GM23338 (cell line): Measurements from ENCODE around the gene SMARCE1. TPM values are rescaled to one million over a fixed set of nuclear protein-coding genes. Genes with fewer than 3 reads are reported as not detected.

Experiments used
- ATAC-seq: fragments of 200-7000 bp; cut with Tn5 transposase; 3 replicates; pipeline ENCODE4 v1.9.1; 2020
- DNase-seq: peaks from one replicate; pipeline ENCODE4 v3.0.0-alpha.2; 2015; ENCODE audit warnings: low spot score
- H2AFZ ChIP-seq: fragments of 200-600 bp; sonication (generic); 2 replicates; pipeline ENCODE4 v1.8.0; 2016; ENCODE audit warnings: antibody characterized with exemption, mild to moderate bottlenecking, moderate library complexity
- H3F3A ChIP-seq: fragments of 200-600 bp; sonication (generic); replicated peaks from 2 replicates; pipeline ENCODE4 v1.8.0; 2017; ENCODE audit warnings: antibody characterized with exemption, mixed run types, low read depth
- H3K27ac ChIP-seq: fragments of 200-600 bp; sonication (generic); 2 replicates; pipeline ENCODE4 v1.6.1; 2016; ENCODE audit warnings: low read depth
- H3K27me3 ChIP-seq: fragments of 200-600 bp; sonication (generic); 2 replicates; pipeline ENCODE4 v1.8.0; 2016; ENCODE audit warnings: mild to moderate bottlenecking, mixed run types, moderate library complexity; ENCODE audit not compliant: insufficient read depth
- H3K36me3 ChIP-seq: fragments of 200-600 bp; sonication (generic); 2 replicates; pipeline ENCODE4 v1.8.0; 2016; ENCODE audit warnings: mild to moderate bottlenecking; ENCODE audit not compliant: insufficient read depth
- H3K4me1 ChIP-seq: fragments of 200-600 bp; sonication (generic); 2 replicates; pipeline ENCODE4 v1.8.0; 2016; ENCODE audit warnings: mild to moderate bottlenecking, moderate library complexity; ENCODE audit not compliant: insufficient read depth
- H3K4me2 ChIP-seq: fragments of 200-600 bp; sonication (generic); 2 replicates; pipeline ENCODE4 v1.7.1; 2017; ENCODE audit warnings: mixed run types
- H3K4me3 ChIP-seq: fragments of 200-600 bp; sonication (generic); 2 replicates; pipeline ENCODE4 v1.6.1; 2016; ENCODE audit warnings: mixed run types
- H3K79me2 ChIP-seq: fragments of 200-600 bp; sonication (generic); replicated peaks from 2 replicates; pipeline ENCODE4 v1.8.0; 2017; ENCODE audit warnings: mild to moderate bottlenecking; ENCODE audit not compliant: insufficient read depth
- H3K9me2 ChIP-seq: fragments of 200-600 bp; sonication (generic); 2 replicates; pipeline ENCODE4 v1.8.0; 2017; ENCODE audit not compliant: insufficient read depth
- H4K20me1 ChIP-seq: fragments of 200-600 bp; sonication (generic); replicated peaks from 2 replicates; pipeline ENCODE4 v1.8.0; 2017; ENCODE audit warnings: mild to moderate bottlenecking; ENCODE audit not compliant: insufficient read depth
- H3K27ac Mint-ChIP-seq: 2 replicates; pipeline ENCODE4 v1.8.0; 2020; ENCODE audit warnings: inconsistent platforms, mild to moderate bottlenecking, moderate library complexity, mixed read lengths
- H3K27me3 Mint-ChIP-seq: 3 replicates; pipeline ENCODE4 v1.8.0; 2022; ENCODE audit warnings: low read depth, mild to moderate bottlenecking, moderate library complexity, mixed read lengths, inconsistent platforms; ENCODE audit not compliant: insufficient read depth, poor library complexity
- H3K36me3 Mint-ChIP-seq: 3 replicates; pipeline ENCODE4 v1.8.0; 2021; ENCODE audit warnings: low read depth, mild to moderate bottlenecking, inconsistent platforms, moderate library complexity, mixed read lengths
- H3K4me1 Mint-ChIP-seq: 3 replicates; pipeline ENCODE4 v1.8.0; 2020; ENCODE audit warnings: mild to moderate bottlenecking, inconsistent platforms, mixed read lengths
- H3K4me3 Mint-ChIP-seq: 3 replicates; pipeline ENCODE4 v1.8.0; 2021; ENCODE audit warnings: moderate library complexity, mild to moderate bottlenecking, inconsistent platforms, mixed read lengths
- H3K9me3 Mint-ChIP-seq: 3 replicates; pipeline ENCODE4 v1.8.0; 2020; ENCODE audit warnings: moderate library complexity, mild to moderate bottlenecking, inconsistent platforms, mixed read lengths
- EZH2 ChIP-seq: fragments of 200-600 bp; sonication (generic); IDR thresholded peaks from one replicate; pipeline ENCODE4 v1.8.0; 2017; ENCODE audit warnings: antibody characterized with exemption, mild to moderate bottlenecking, low read depth; ENCODE audit not compliant: unreplicated experiment
- EZH2phosphoT487 ChIP-seq: fragments of 200-600 bp; sonication (generic); IDR thresholded peaks from one replicate; pipeline ENCODE4 v1.8.1; 2018; ENCODE audit warnings: antibody characterized with exemption; ENCODE audit not compliant: unreplicated experiment
- JUNB ChIP-seq: IDR thresholded peaks from one replicate; pipeline ENCODE4 v1.6.1; 2016; ENCODE audit warnings: antibody characterized with exemption; ENCODE audit not compliant: unreplicated experiment
- NANOG ChIP-seq: IDR thresholded peaks from 2 replicates; pipeline ENCODE4 v1.6.1; 2016; ENCODE audit warnings: antibody characterized with exemption, borderline replicate concordance
- STAT1 ChIP-seq: IDR thresholded peaks from one replicate; pipeline ENCODE4 v1.6.1; 2016; ENCODE audit warnings: antibody characterized with exemption; ENCODE audit not compliant: unreplicated experiment
- ZNF114 ChIP-seq: fragments of 250-450 bp; sonication (Bioruptor Pico); IDR thresholded peaks from 2 replicates; pipeline ENCODE4 v1.5.0; 2020; ENCODE audit warnings: mild to moderate bottlenecking, moderate library complexity
- ZNF331 ChIP-seq: fragments of 250-450 bp; sonication (Bioruptor Pico); IDR thresholded peaks from 2 replicates; pipeline ENCODE4 v1.5.0; 2020; ENCODE audit warnings: low read depth, mild to moderate bottlenecking, moderate library complexity
- polyA plus RNA-seq: library from polyadenylated mRNA; unstranded; fragments of >200 nt; fragmentation: Nextera tagmentation; extraction: Ambion mirVana; gene quantifications from 2 replicates; pipeline ENCODE4 v1.2.1, GENCODE V29; 2016
- total RNA-seq: library from RNA; depleted of rRNA; stranded (reverse); fragments of >200 nt; shearing (Covaris generic); gene quantifications from 2 replicates; pipeline ENCODE4 v1.2.3, GENCODE V29; 2014
- TF ChIP-seq, protein P1 (sequence below), 2 experiments: fragments of 200-600 bp in 1 of 2; sonication (generic) in 1 of 2; conservative IDR thresholded peaks; 2 replicates each; pipeline versions ENCODE4 v1.5.1 to v1.6.1; 2016 to 2017; ENCODE audit warnings: antibody characterized with exemption in 2 of 2, low read depth in 2 of 2, mild to moderate bottlenecking in 2 of 2, moderate library complexity in 1 of 2
- TF ChIP-seq, protein P2 (sequence below): fragments of 250-450 bp; sonication (Bioruptor Pico); IDR thresholded peaks from 2 replicates; pipeline ENCODE4 v1.5.0; 2020; ENCODE audit warnings: mild to moderate bottlenecking, moderate library complexity
- TF ChIP-seq, protein P3 (sequence below): IDR thresholded peaks from 2 replicates; pipeline ENCODE4 v1.6.1; 2016; ENCODE audit warnings: antibody characterized with exemption

SMARCE1 gene
- total and polyA plus RNA-seq, 2 experiments from 2014 or later, result 101 to 258 TPM

DNA sequence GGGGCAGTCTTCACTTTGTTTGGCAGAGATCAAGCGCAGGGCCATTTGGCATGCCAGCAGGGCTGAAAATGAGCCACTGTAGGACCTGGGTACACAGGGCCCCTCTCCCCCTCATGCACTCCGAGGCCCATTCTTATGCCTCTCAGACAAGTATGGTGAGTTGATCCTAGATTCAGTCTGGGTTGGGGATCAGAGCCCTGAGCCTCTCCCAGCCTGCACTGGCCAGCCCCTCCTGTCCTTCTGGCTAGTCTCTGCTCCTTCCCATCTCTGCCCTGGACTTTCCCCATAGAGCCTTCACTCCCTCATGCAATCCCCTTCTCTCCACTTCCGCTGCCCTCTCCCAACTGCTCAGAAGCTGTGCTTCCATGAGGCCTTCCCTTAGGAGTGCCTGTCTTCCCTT lies 31.0 kb downstream of the SMARCE1 start:
- no peak overlapping the region for H3K4me3 Mint-ChIP-seq
- TF ChIP-seq EZH2 (no peak), ZNF331 (no peak), ZNF114 (CRISPR knock-in tag) (no peak), NANOG (no peak)

DNA sequence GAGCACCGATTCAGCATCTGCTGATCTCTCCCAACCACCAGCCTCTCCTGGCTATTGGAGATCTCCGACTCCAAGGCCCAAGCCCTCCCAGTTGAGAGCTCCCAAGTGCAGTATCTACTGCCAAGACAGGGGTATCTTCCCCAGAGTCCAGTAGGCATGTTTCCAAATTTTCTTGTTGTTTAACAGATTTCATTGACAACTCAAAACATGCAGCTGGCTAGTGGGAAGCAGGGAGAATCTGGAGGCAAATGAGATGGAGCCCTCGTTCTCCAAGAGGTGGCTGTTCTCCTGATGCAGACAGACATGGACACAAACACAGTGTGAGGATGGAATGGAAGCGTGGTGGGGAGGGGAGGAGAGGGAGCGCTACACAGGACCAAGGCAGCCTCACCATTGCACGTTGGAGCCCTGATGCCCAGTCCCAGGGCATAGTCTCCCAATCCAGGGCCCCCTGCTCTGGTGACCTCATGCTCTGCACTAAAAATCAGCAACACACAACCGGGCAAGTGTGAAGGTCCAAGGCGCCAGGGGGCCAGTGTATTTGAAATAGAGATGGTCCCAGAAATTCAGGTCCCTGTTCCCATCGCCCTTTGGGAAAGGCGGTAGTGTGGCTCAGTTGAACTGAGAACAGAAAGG lies 31.7 kb downstream of the SMARCE1 start:
- ATAC-seq, result no peak
- H3K27ac Mint-ChIP-seq, result no peak overlapping the region
- peaks cover 8% of the 10 kb centered on the region for H3K27me3 Mint-ChIP-seq
- TF ChIP-seq EZH2phosphoT487 (no peak), EZH2 (no peak), STAT1 (no peak), ZNF114 (CRISPR knock-in tag) (no peak), JUNB (no peak), ZNF331 (no peak)
- TF ChIP-seq, protein P1, sequence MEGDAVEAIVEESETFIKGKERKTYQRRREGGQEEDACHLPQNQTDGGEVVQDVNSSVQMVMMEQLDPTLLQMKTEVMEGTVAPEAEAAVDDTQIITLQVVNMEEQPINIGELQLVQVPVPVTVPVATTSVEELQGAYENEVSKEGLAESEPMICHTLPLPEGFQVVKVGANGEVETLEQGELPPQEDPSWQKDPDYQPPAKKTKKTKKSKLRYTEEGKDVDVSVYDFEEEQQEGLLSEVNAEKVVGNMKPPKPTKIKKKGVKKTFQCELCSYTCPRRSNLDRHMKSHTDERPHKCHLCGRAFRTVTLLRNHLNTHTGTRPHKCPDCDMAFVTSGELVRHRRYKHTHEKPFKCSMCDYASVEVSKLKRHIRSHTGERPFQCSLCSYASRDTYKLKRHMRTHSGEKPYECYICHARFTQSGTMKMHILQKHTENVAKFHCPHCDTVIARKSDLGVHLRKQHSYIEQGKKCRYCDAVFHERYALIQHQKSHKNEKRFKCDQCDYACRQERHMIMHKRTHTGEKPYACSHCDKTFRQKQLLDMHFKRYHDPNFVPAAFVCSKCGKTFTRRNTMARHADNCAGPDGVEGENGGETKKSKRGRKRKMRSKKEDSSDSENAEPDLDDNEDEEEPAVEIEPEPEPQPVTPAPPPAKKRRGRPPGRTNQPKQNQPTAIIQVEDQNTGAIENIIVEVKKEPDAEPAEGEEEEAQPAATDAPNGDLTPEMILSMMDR (conservative IDR thresholded peaks at IDR 0.05; ENCODE audit: low read depth in 2 of 2), result no peak
- TF ChIP-seq, protein P2, sequence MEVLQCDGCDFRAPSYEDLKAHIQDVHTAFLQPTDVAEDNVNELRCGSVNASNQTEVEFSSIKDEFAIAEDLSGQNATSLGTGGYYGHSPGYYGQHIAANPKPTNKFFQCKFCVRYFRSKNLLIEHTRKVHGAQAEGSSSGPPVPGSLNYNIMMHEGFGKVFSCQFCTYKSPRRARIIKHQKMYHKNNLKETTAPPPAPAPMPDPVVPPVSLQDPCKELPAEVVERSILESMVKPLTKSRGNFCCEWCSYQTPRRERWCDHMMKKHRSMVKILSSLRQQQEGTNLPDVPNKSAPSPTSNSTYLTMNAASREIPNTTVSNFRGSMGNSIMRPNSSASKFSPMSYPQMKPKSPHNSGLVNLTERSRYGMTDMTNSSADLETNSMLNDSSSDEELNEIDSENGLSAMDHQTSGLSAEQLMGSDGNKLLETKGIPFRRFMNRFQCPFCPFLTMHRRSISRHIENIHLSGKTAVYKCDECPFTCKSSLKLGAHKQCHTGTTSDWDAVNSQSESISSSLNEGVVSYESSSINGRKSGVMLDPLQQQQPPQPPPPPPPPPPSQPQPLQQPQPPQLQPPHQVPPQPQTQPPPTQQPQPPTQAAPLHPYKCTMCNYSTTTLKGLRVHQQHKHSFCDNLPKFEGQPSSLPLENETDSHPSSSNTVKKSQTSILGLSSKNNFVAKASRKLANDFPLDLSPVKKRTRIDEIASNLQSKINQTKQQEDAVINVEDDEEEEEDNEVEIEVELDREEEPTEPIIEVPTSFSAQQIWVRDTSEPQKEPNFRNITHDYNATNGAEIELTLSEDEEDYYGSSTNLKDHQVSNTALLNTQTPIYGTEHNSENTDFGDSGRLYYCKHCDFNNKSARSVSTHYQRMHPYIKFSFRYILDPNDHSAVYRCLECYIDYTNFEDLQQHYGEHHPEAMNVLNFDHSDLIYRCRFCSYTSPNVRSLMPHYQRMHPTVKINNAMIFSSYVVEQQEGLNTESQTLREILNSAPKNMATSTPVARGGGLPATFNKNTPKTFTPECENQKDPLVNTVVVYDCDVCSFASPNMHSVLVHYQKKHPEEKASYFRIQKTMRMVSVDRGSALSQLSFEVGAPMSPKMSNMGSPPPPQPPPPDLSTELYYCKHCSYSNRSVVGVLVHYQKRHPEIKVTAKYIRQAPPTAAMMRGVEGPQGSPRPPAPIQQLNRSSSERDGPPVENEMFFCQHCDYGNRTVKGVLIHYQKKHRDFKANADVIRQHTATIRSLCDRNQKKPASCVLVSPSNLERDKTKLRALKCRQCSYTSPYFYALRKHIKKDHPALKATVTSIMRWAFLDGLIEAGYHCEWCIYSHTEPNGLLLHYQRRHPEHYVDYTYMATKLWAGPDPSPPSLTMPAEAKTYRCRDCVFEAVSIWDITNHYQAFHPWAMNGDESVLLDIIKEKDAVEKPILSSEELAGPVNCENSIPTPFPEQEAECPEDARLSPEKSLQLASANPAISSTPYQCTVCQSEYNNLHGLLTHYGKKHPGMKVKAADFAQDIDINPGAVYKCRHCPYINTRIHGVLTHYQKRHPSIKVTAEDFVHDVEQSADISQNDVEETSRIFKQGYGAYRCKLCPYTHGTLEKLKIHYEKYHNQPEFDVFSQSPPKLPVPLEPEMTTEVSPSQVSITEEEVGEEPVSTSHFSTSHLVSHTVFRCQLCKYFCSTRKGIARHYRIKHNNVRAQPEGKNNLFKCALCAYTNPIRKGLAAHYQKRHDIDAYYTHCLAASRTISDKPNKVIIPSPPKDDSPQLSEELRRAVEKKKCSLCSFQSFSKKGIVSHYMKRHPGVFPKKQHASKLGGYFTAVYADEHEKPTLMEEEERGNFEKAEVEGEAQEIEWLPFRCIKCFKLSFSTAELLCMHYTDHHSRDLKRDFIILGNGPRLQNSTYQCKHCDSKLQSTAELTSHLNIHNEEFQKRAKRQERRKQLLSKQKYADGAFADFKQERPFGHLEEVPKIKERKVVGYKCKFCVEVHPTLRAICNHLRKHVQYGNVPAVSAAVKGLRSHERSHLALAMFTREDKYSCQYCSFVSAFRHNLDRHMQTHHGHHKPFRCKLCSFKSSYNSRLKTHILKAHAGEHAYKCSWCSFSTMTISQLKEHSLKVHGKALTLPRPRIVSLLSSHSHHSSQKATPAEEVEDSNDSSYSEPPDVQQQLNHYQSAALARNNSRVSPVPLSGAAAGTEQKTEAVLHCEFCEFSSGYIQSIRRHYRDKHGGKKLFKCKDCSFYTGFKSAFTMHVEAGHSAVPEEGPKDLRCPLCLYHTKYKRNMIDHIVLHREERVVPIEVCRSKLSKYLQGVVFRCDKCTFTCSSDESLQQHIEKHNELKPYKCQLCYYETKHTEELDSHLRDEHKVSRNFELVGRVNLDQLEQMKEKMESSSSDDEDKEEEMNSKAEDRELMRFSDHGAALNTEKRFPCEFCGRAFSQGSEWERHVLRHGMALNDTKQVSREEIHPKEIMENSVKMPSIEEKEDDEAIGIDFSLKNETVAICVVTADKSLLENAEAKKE (CRISPR knock-in tag), result no peak
- TF ChIP-seq, protein P3, sequence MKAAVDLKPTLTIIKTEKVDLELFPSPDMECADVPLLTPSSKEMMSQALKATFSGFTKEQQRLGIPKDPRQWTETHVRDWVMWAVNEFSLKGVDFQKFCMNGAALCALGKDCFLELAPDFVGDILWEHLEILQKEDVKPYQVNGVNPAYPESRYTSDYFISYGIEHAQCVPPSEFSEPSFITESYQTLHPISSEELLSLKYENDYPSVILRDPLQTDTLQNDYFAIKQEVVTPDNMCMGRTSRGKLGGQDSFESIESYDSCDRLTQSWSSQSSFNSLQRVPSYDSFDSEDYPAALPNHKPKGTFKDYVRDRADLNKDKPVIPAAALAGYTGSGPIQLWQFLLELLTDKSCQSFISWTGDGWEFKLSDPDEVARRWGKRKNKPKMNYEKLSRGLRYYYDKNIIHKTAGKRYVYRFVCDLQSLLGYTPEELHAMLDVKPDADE, result no peak

More for the DNA sequence above, 31.0 kb downstream of the SMARCE1 start:
- Histone ChIP-seq H3K4me3 (no peak overlapping the region), H3F3A (no peaks in the 10 kb centered on the region), H3K36me3 (no peaks in the 10 kb centered on the region), H3K4me1 (no peaks in the 10 kb centered on the region), H3K9me2 (no peaks in the 10 kb centered on the region), H3K4me2 (no peak overlapping the region), H3K27ac (no peak overlapping the region), H3K79me2 (no peaks in the 10 kb centered on the region), H3K27me3 (no peaks in the 10 kb centered on the region), H2AFZ (no peak overlapping the region), H4K20me1 (no peaks in the 10 kb centered on the region)
- no peak for DNase-seq
- Mint-ChIP-seq H3K27ac (no peak overlapping the region), H3K9me3 (no peaks in the 10 kb centered on the region), H3K36me3 (no peaks in the 10 kb centered on the region), H3K4me1 (peaks cover 7% of the 10 kb centered on the region), H3K27me3 (peaks cover 8% of the 10 kb centered on the region)
- no peak for ATAC-seq

More for the DNA sequence above, 31.7 kb downstream of the SMARCE1 start:
- no peak for DNase-seq
- no peaks in the 10 kb centered on the region for H4K20me1 ChIP-seq
- no peaks in the 10 kb centered on the region for H3K9me2 ChIP-seq
- H2AFZ ChIP-seq, result peak overlapping the region; percentile 89
- no peaks in the 10 kb centered on the region for H3K4me1 ChIP-seq
- no peak overlapping the region for H3K4me3 Mint-ChIP-seq
- no peaks in the 10 kb centered on the region for H3F3A ChIP-seq
- H3K36me3 Mint-ChIP-seq, result no peaks in the 10 kb centered on the region
- no peaks in the 10 kb centered on the region for H3K79me2 ChIP-seq
- H3K4me1 Mint-ChIP-seq, result peaks cover 7% of the 10 kb centered on the region
- H3K27ac ChIP-seq, result no peak overlapping the region
- H3K4me2 ChIP-seq, result no peak overlapping the region
- H3K9me3 Mint-ChIP-seq, result no peaks in the 10 kb centered on the region
- H3K4me3 ChIP-seq, result no peak overlapping the region
- H3K27me3 ChIP-seq, result no peaks in the 10 kb centered on the region
- H3K36me3 ChIP-seq, result no peaks in the 10 kb centered on the region
